Dedifferentiated amniotic fluid mesenchymal stem cell (primary cell): ENCODE measurements around the gene NPHS2.
"Not testable (repeated sequence)": the region's sequence is repeated elsewhere in the genome, so short reads cannot be mapped to it uniquely, and the experiment has no call there.

ENCODE experiments used
- DNase-seq: peaks from one replicate; pipeline ENCODE4 v3.0.0-alpha.2; 2016; ENCODE audit errors: extremely low spot score

The NPHS2 gene

DNA sequence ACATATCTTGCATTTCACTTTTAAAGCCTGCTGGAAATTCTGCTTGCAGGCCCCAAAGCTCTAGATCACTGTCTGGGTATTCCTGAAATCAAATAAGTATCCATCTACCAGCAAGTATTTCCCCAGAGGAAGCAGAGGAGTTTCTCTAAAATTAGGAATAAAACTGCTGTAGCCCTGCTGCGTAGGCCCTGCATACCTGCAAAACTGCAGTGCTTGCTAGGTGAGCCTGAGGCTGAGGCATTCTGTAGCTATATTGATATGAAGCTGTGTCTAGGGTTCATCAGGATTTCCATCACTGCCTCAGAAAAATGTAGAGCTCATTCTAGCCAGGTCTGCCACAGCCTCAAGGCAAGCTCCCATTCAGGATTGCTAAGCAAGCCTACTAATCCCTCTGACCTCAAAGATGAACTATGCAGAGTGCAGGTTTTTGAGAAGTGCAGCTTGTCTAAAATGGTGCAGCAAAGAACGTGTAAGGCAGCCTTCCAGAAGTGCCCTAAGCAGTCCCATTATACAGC lies 28.7 kb downstream of the NPHS2 start:
- DNase-seq = no peak

GRCh38 chr1:179545321-179545720 lies 30.4 kb downstream of the NPHS2 start:
- no peak for DNase-seq

GRCh38 chr1:179541774-179542173 lies 34.0 kb downstream of the NPHS2 start:
- DNase-seq = no peak

- no peak for DNase-seq
Measured at GRCh38 chr1:179530352-179530751, 45.4 kb downstream of the NPHS2 start.

- no peak for DNase-seq
Measured at GRCh38 chr1:179529482-179530195, 46.1 kb downstream of the NPHS2 start.

- not testable (repeated sequence) for DNase-seq
Measured at GRCh38 chr1:179518544-179518943, 57.2 kb downstream of the NPHS2 start.

GRCh38 chr1:179516976-179517705 lies 58.6 kb downstream of the NPHS2 start:
- DNase-seq = no peak

DNA sequence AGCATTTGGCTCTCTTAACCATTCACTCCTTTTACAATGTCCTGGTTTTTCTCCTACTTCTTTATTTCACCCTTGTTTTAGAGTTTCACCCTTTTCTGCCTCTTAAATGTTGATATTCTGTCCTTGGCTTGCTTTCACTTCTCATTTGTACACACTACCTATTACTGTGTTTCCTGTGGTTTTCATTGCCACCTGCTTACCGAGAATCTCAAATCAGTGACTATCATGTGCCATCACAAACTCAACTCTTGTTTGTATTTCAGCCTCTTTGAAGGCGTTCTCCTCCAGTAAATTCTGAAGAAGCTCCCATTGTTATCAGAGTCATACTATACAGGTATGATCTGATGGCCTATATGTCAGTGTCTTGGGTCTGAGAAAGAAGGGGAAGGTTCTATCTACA lies 65.7 kb downstream of the NPHS2 start:
- no peak for DNase-seq

- DNase-seq = no peak
Measured at GRCh38 chr1:179509384-179509783, 66.4 kb downstream of the NPHS2 start.

- DNase-seq = no peak
Measured at GRCh38 chr1:179506199-179506598, 69.5 kb downstream of the NPHS2 start.
